GM10266 (cell line): ENCODE measurements around the gene YWHAE.

Source experiments
- DNase-seq: peaks from one replicate; pipeline ENCODE4 v3.0.0; 2012; ENCODE audit errors: extremely low spot score
- CTCF ChIP-seq: IDR thresholded peaks from 2 replicates; pipeline ENCODE4 v1.5.1; 2012; ENCODE audit warnings: mild to moderate bottlenecking, low read depth; ENCODE audit not compliant: control insufficient read depth, insufficient read depth; ENCODE audit errors: missing control alignments

The YWHAE gene

GRCh38 chr17:1299552-1300370 lies 100.3 kb downstream of the YWHAE start:
- TF ChIP-seq CTCF = no peak
- no peak for DNase-seq

DNA sequence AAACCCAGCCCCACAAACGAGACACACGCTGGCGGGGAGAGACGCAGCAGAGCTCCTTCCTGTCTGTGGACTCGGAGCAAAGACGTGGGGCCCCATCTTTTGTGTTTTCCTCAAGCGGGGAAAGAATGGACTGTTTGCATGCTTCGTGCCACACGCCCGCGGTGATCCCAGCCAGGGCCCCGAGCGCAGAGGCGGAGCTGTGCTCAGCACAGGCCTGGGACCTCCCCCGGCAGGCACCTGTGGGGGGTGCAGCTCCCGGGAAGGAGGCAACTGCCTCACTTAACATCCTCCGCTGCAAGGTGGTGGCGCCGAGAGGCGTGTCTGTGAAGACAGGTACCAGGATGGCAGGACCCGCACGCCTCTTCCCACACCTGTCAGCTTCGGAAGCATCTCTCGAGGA lies 101.4 kb downstream of the YWHAE start:
- DNase-seq = no peak
- no peak for TF ChIP-seq CTCF
